ENCODE data around the gene ZNF592. TPM values are rescaled to one million over a fixed set of nuclear protein-coding genes. Genes with fewer than 3 reads are reported as not detected.

ZNF592 gene
- total and polyA plus RNA-seq, 9 of the 15 experiments (the other 6 are each of a cell fraction or from before 2014, with no cell fraction given): 0.88 to 23.8 (median 7.4) TPM

DNA sequence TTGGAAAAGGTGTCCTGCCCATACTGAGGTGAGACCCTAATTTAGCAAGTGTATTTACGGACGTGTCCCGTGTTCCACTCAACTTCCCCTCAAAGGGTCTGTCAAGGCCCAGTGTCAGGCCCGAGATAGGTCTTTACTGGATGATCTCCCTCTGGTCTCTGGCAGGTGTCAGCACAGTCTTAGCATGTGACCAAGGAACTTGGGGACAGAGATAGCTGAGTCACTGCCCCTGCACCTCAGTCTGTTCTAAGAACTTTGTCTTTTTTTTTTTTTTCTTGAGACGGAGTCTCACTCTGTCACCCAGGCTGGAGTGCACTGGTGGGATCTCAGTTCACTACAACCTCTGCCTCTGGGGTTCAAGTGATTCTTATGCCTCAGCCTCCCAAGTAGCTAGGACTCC lies 36.7 kb downstream of the ZNF592 start (continued):
- TF ChIP-seq SAFB2 (IDR thresholded peaks at IDR 0.05; ENCODE audit: borderline replicate concordance, low read depth, low read length, severe bottlenecking) (no peak), ZBTB8A (IDR thresholded peaks at IDR 0.05; ENCODE audit: partially characterized antibody) (no peak), KDM2B (CRISPR knock-in tag; IDR thresholded peaks at IDR 0.05) (no peak), ZZZ3 (IDR thresholded peaks at IDR 0.05) (no peak), POLR2H (tag; IDR thresholded peaks at IDR 0.05; ENCODE audit: low read depth) (no peak), FOXA3 (CRISPR knock-in tag; conservative IDR thresholded peaks at IDR 0.05 in 1 of 2, IDR thresholded peaks at IDR 0.05 in 1 of 2) (0 out of 4 replicates have a peak, but pooled peaks of 1 of the 2 experiments have one; percentile 11), PTTG1 (tag; IDR thresholded peaks at IDR 0.05; ENCODE audit: low read depth) (no peak), XRCC5 (IDR thresholded peaks at IDR 0.05; ENCODE audit: low read depth, low read length) (no peak), SIRT6 (IDR thresholded peaks at IDR 0.05; ENCODE audit: low read depth, low read length) (no peak), SRSF7 (optimal IDR thresholded peaks at IDR 0.05; ENCODE audit: low read depth, low read length) (no peak), JUN (IDR thresholded peaks at IDR 0.05; ENCODE audit: borderline replicate concordance, low read depth, low read length) (no peak), JUN (CRISPR knock-in tag; IDR thresholded peaks at IDR 0.05; ENCODE audit: borderline replicate concordance) (no peak), ZKSCAN1 (IDR thresholded peaks at IDR 0.05; ENCODE audit: low read depth, low read length) (no peak), ETS2 (tag; IDR thresholded peaks at IDR 0.05; ENCODE audit: borderline replicate concordance, poor library complexity, severe bottlenecking) (no peak), EP400 (IDR thresholded peaks at IDR 0.05) (no peak), ERF (CRISPR knock-in tag; IDR thresholded peaks at IDR 0.05) (no peak), KDM1A (IDR thresholded peaks at IDR 0.05) (no peak), C11orf30 (IDR thresholded peaks at IDR 0.05; ENCODE audit: low read depth) (peak; percentile 70; the same call in 1 of the 2 replicates), ZNF707 (CRISPR knock-in tag; conservative IDR thresholded peaks at IDR 0.05) (no peak), ZNF445 (CRISPR knock-in tag; IDR thresholded peaks at IDR 0.05; ENCODE audit: low read depth) (no peak), RBM22 (IDR thresholded peaks at IDR 0.05; ENCODE audit: low read depth, low read length, poor library complexity, severe bottlenecking) (no peak), GTF2F1 (IDR thresholded peaks at IDR 0.05; ENCODE audit: low read depth, low read length) (no peak)
- TF ChIP-seq, protein P1, sequence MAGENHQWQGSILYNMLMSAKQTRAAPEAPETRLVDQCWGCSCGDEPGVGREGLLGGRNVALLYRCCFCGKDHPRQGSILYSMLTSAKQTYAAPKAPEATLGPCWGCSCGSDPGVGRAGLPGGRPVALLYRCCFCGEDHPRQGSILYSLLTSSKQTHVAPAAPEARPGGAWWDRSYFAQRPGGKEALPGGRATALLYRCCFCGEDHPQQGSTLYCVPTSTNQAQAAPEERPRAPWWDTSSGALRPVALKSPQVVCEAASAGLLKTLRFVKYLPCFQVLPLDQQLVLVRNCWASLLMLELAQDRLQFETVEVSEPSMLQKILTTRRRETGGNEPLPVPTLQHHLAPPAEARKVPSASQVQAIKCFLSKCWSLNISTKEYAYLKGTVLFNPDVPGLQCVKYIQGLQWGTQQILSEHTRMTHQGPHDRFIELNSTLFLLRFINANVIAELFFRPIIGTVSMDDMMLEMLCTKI (IDR thresholded peaks at IDR 0.05; ENCODE audit: partially characterized antibody): no peak
- TF ChIP-seq, protein P2, sequence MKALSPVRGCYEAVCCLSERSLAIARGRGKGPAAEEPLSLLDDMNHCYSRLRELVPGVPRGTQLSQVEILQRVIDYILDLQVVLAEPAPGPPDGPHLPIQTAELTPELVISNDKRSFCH (CRISPR knock-in tag; IDR thresholded peaks at IDR 0.05): no peak
- TF ChIP-seq, protein P2 (tag; IDR thresholded peaks at IDR 0.05): no peak
- TF ChIP-seq, protein P3, sequence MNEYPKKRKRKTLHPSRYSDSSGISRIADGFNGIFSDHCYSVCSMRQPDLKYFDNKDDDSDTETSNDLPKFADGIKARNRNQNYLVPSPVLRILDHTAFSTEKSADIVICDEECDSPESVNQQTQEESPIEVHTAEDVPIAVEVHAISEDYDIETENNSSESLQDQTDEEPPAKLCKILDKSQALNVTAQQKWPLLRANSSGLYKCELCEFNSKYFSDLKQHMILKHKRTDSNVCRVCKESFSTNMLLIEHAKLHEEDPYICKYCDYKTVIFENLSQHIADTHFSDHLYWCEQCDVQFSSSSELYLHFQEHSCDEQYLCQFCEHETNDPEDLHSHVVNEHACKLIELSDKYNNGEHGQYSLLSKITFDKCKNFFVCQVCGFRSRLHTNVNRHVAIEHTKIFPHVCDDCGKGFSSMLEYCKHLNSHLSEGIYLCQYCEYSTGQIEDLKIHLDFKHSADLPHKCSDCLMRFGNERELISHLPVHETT (CRISPR knock-in tag; conservative IDR thresholded peaks at IDR 0.05 in 1 of 2, IDR thresholded peaks at IDR 0.05 in 1 of 2): no peak

Measured in K562 (cell line).